Measurements from ENCODE around the gene GJA5. TPM values are rescaled to one million over a fixed set of nuclear protein-coding genes. Genes with fewer than 3 reads are reported as not detected.

Gene GJA5
- total and polyA plus RNA-seq, 2 experiments from 2014 or later = 0.24 to 1.7 TPM

- no peak for TF ChIP-seq ZNF462 (CRISPR knock-in tag; IDR thresholded peaks at IDR 0.05)
These were observed 34.2 kb downstream of the GJA5 start (continued) for GRCh38 chr1:147726168-147726567.

- TF ChIP-seq CTCF (conservative IDR thresholded peaks at IDR 0.05; ENCODE audit: low read depth in 2 of 2) = no peak
- TF ChIP-seq STAT1 (IDR thresholded peaks at IDR 0.05; ENCODE audit: unreplicated experiment) = no peak
- no peak for TF ChIP-seq POLR2AphosphoS5 (IDR thresholded peaks at IDR 0.05; ENCODE audit: low read depth)
- TF ChIP-seq EZH2phosphoT487 (IDR thresholded peaks at IDR 0.05; ENCODE audit: unreplicated experiment) = no peak
- TF ChIP-seq ETS1 (IDR thresholded peaks at IDR 0.05) = no peak
- no peak for TF ChIP-seq REST (IDR thresholded peaks at IDR 0.05; ENCODE audit: unreplicated experiment)
- TF ChIP-seq JUNB (IDR thresholded peaks at IDR 0.05; ENCODE audit: unreplicated experiment) = no peak
- TF ChIP-seq CREB1 (CRISPR knock-in tag; IDR thresholded peaks at IDR 0.05; ENCODE audit: low read depth) = no peak
- no peak for TF ChIP-seq NANOG (IDR thresholded peaks at IDR 0.05; ENCODE audit: borderline replicate concordance)
- Histone ChIP-seq H3K4me3 (no peak overlapping the region), H3K36me3 (ENCODE audit: insufficient read depth) (no peaks in the 10 kb centered on the region), H3K9me2 (ENCODE audit: insufficient read depth) (no peaks in the 10 kb centered on the region), H2AFZ (no peak overlapping the region; the same call in 1 of the 2 replicates), H3K27ac (ENCODE audit: low read depth) (no peak overlapping the region), H3K4me2 (no peak overlapping the region), H3K27me3 (ENCODE audit: insufficient read depth) (no peaks in the 10 kb centered on the region), H3K79me2 (replicated peaks; ENCODE audit: insufficient read depth) (no peaks in the 10 kb centered on the region), H4K20me1 (replicated peaks; ENCODE audit: insufficient read depth) (no peaks in the 10 kb centered on the region), H3F3A (replicated peaks; ENCODE audit: low read depth) (no peaks in the 10 kb centered on the region), H3K4me1 (ENCODE audit: insufficient read depth) (peaks cover 17% of the 10 kb centered on the region)
- no peaks in the 10 kb centered on the region for H3K36me3 Mint-ChIP-seq (ENCODE audit: low read depth)
- DNase-seq (ENCODE audit: low spot score) (no peak), ATAC-seq (no peak)
- H3K4me1 Mint-ChIP-seq = peaks cover 20% of the 10 kb centered on the region
- no peak overlapping the region for H3K4me3 Mint-ChIP-seq
- H3K27me3 Mint-ChIP-seq (ENCODE audit: insufficient read depth, low read depth, poor library complexity) = peaks cover 9% of the 10 kb centered on the region
- H3K9me3 Mint-ChIP-seq = no peaks in the 10 kb centered on the region
- H3K27ac Mint-ChIP-seq = no peak overlapping the region
These were observed 34.7 kb downstream of the GJA5 start for GRCh38 chr1:147725685-147726084.
